ENCODE data around the gene NSRP1. TPM values are rescaled to one million over a fixed set of nuclear protein-coding genes. Genes with fewer than 3 reads are reported as not detected.

Gene NSRP1
- total and polyA plus RNA-seq, 10 of the 15 experiments (the other 5 are each of a cell fraction or from before 2014, with no cell fraction given) = 12.5 to 69.7 (median 37.8) TPM

GRCh38 chr17:30207655-30208054, 91.0 kb downstream of the NSRP1 start:
- WGBS (ENCODE audit: insufficient coverage, insufficient replicate concordance, low lambda C conversion rate, missing lambda C conversion rate) = 85% methylated on average over 9 of the region's 9 CpGs
- intact Hi-C loops (cut with micrococcal nuclease; ENCODE audit: unreplicated experiment) (no loop called here), in situ Hi-C loops (cut with MboI) (no loop called here)
- ChIA-PET CTCF (interaction anchor here (0.6 to 1.2 kb wide), 3 partner anchors 103 to 130 kb away, joined by 3 to 5 read pairs (median 3); no protein-coding TSS in a partner anchor), SMC1A (ENCODE audit: uncharacterized antibody, unreplicated experiment) (interaction anchor here (0.8 to 1.7 kb wide), 3 partner anchors 29 to 81 kb away, joined by 3 to 4 read pairs (median 3); no protein-coding TSS in a partner anchor), RAD21 (ENCODE audit: unreplicated experiment) (no interaction called here), POLR2A (no interaction called here)
- Histone ChIP-seq H3K4me1 (ENCODE audit: control insufficient read depth, insufficient read depth, low read length) (peaks cover 34% of the 10 kb centered on the region), H4K20me1 (ENCODE audit: control insufficient read depth, insufficient read depth) (no peaks in the 10 kb centered on the region), H2AFZ (ENCODE audit: control insufficient read depth, low read depth, low read length) (no peak overlapping the region; the same call in 1 of the 2 replicates), H3K27me3 (replicated peaks in 1 of 2; ENCODE audit: control insufficient read depth in 2 of 2, insufficient read depth in 2 of 2, low read length in 1 of 2) (no peaks in the 10 kb centered on the region), H3K79me2 (ENCODE audit: control insufficient read depth, insufficient read depth, low read length) (no peaks in the 10 kb centered on the region; the same call in 1 of the 2 replicates), H3K36me3 (ENCODE audit: control insufficient read depth in 2 of 2, insufficient read depth in 2 of 2, low read length in 1 of 2) (no peaks in the 10 kb centered on the region), H3K27ac (ENCODE audit: control insufficient read depth, insufficient read depth) (peak overlapping the region; percentile 47), H3K9ac (ENCODE audit: control insufficient read depth, insufficient read depth, low read length) (no peak overlapping the region), H3K9me3 (replicated peaks; ENCODE audit: control insufficient read depth, insufficient read depth, low read length) (no peaks in the 10 kb centered on the region), H3K4me2 (ENCODE audit: control insufficient read depth, insufficient read depth) (peak overlapping the region; percentile 80), H3K4me3 (peak overlapping the region; percentile 1; the same call in 1 of the 2 replicates)
- BruUV-seq (replicated peaks) = no TSS peak
- TF ChIP-seq CHD2 (IDR thresholded peaks at IDR 0.05; ENCODE audit: borderline replicate concordance, low read depth, low read length) (no peak), MEF2B (IDR thresholded peaks at IDR 0.05; ENCODE audit: partially characterized antibody, poor library complexity, severe bottlenecking) (no peak), SMAD5 (IDR thresholded peaks at IDR 0.05; ENCODE audit: low read depth) (no peak), MTA2 (IDR thresholded peaks at IDR 0.05; ENCODE audit: low read depth) (no peak)
- ATAC-seq = no peak
- no peak for DNase-seq (ENCODE audit: low read depth, low spot score)
- FAIRE-seq = no peak

DNA sequence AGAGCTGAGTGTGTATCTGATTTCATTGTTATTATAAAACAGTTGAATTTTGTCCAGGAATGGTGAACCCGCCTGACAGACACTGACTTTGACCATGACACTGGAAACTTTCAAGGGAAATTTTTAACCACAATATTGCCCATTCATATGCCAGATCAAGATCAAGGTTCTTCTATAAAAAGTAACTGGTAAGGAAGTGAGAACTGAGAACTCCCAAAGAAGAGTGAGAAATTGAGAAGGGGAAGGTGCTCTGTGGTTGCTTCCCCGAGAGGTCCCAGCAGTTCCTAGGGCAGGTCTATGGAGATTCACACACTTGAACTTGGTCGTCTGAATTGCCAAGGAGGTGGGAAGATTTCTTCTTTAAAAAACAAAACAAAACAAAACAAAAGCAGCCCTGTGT, 91.6 kb downstream of the NSRP1 start:
- POLR2A ChIA-PET = no interaction called here
- in situ Hi-C loops (cut with MboI) = no loop called here
- H3K27me3 ChIP-seq (replicated peaks in 1 of 2; ENCODE audit: control insufficient read depth in 2 of 2, insufficient read depth in 2 of 2, low read length in 1 of 2) = no peaks in the 10 kb centered on the region
- H3K9ac ChIP-seq (ENCODE audit: control insufficient read depth, insufficient read depth, low read length) = no peak overlapping the region
- peak overlapping the region; percentile 1; the same call in 1 of the 2 replicates for H3K4me3 ChIP-seq
- peaks cover 39% of the 10 kb centered on the region for H3K4me1 ChIP-seq (ENCODE audit: control insufficient read depth, insufficient read depth, low read length)
- peak overlapping the region; percentile 80 for H3K4me2 ChIP-seq (ENCODE audit: control insufficient read depth, insufficient read depth)
- RAD21 ChIA-PET (ENCODE audit: unreplicated experiment) = no interaction called here
- H4K20me1 ChIP-seq (ENCODE audit: control insufficient read depth, insufficient read depth) = no peaks in the 10 kb centered on the region
- peak; percentile 54 for DNase-seq (ENCODE audit: low read depth, low spot score)
- H2AFZ ChIP-seq (ENCODE audit: control insufficient read depth, low read depth, low read length) = peak overlapping the region; percentile 45
- SMC1A ChIA-PET (ENCODE audit: uncharacterized antibody, unreplicated experiment) = interaction anchor here (1.5 kb wide), 1 partner anchor 82 kb away, joined by 3 read pairs; no protein-coding TSS in a partner anchor
- FAIRE-seq = peak; percentile 7
- CTCF ChIA-PET = interaction anchor here (0.6 to 1.2 kb wide), 3 partner anchors 104 to 130 kb away, joined by 3 to 5 read pairs (median 3); no protein-coding TSS in a partner anchor
- no peaks in the 10 kb centered on the region for H3K36me3 ChIP-seq (ENCODE audit: control insufficient read depth in 2 of 2, insufficient read depth in 2 of 2, low read length in 1 of 2)
- H3K79me2 ChIP-seq (ENCODE audit: control insufficient read depth, insufficient read depth, low read length) = no peaks in the 10 kb centered on the region; the same call in 1 of the 2 replicates
- no peak; the same call in 1 of the 3 replicates for ATAC-seq
- BruUV-seq (replicated peaks) = no TSS peak
- H3K27ac ChIP-seq (ENCODE audit: control insufficient read depth, insufficient read depth) = peak overlapping the region; percentile 47; the same call in 1 of the 2 replicates
- 2% methylated on average over 3 of the region's 3 CpGs for WGBS (ENCODE audit: insufficient coverage, insufficient replicate concordance, low lambda C conversion rate, missing lambda C conversion rate)
- H3K9me3 ChIP-seq (replicated peaks; ENCODE audit: control insufficient read depth, insufficient read depth, low read length) = no peaks in the 10 kb centered on the region
- intact Hi-C loops (cut with micrococcal nuclease; ENCODE audit: unreplicated experiment) = no loop called here
- peak; percentile 96 to 98 for TF ChIP-seq IKZF2 (IDR thresholded peaks at IDR 0.05)
- TF ChIP-seq RBBP5 (conservative IDR thresholded peaks at IDR 0.05) = no peak
- TF ChIP-seq IRF4 (IDR thresholded peaks at IDR 0.05; ENCODE audit: low read depth, low read length) = 0 out of 2 replicates have a peak, but pooled peaks have one; percentile 22
- no peak for TF ChIP-seq RB1 (IDR thresholded peaks at IDR 0.05; ENCODE audit: borderline replicate concordance)
- no peak for TF ChIP-seq WRNIP1 (IDR thresholded peaks at IDR 0.05; ENCODE audit: borderline replicate concordance, low read depth, low read length)
- no peak for TF ChIP-seq CHD4 (IDR thresholded peaks at IDR 0.05)
- TF ChIP-seq SREBF1 (IDR thresholded peaks at IDR 0.05; ENCODE audit: low read length) = no peak
- TF ChIP-seq RELB (IDR thresholded peaks at IDR 0.05; ENCODE audit: low read depth) = peak; percentile 91
- TF ChIP-seq MEF2B (IDR thresholded peaks at IDR 0.05; ENCODE audit: partially characterized antibody, poor library complexity, severe bottlenecking) = peak; percentile 90
- TF ChIP-seq SMAD5 (IDR thresholded peaks at IDR 0.05; ENCODE audit: low read depth) = no peak
- no peak for TF ChIP-seq ZBTB33 (IDR thresholded peaks at IDR 0.05)
- no peak for TF ChIP-seq ZNF384 (IDR thresholded peaks at IDR 0.05; ENCODE audit: borderline replicate concordance, low read depth, low read length)
- TF ChIP-seq MXI1 (IDR thresholded peaks at IDR 0.05; ENCODE audit: low read depth, low read length) = no peak
